NCI-H1694 (cell line): ENCODE measurements around the gene NTN1.
A peak's percentile ranks its signal among the peaks of the same experiment; 100 is the strongest.

ENCODE experiments used
- DNase-seq: peaks from one replicate; lab custom pipeline; 2025; lab: John Stamatoyannopoulos, UW

Gene NTN1

GRCh38 chr17:9272501-9273200 lies 251.3 kb downstream of the NTN1 start:
- no peak for DNase-seq

GRCh38 chr17:9273428-9274391 lies 252.4 kb downstream of the NTN1 start:
- DNase-seq, result no peak

GRCh38 chr17:9274973-9275372 lies 253.7 kb downstream of the NTN1 start:
- no peak for DNase-seq

GRCh38 chr17:9279893-9280292 lies 258.6 kb downstream of the NTN1 start:
- DNase-seq, result no peak

GRCh38 chr17:9283909-9284308 lies 262.6 kb downstream of the NTN1 start:
- no peak for DNase-seq

GRCh38 chr17:9284884-9285283 lies 263.6 kb downstream of the NTN1 start:
- DNase-seq, result no peak

GRCh38 chr17:9285602-9286427 lies 264.5 kb downstream of the NTN1 start:
- no peak for DNase-seq

GRCh38 chr17:9286434-9286833 lies 265.1 kb downstream of the NTN1 start:
- DNase-seq, result no peak

- no peak for DNase-seq
Measured at GRCh38 chr17:9287306-9287705, 266.0 kb downstream of the NTN1 start.

- DNase-seq, result no peak
Measured at GRCh38 chr17:9290226-9290613, 268.9 kb downstream of the NTN1 start.

GRCh38 chr17:9291912-9292560 lies 270.7 kb downstream of the NTN1 start:
- DNase-seq, result peak; percentile 23

GRCh38 chr17:9292561-9292941 lies 271.2 kb downstream of the NTN1 start:
- DNase-seq, result no peak
